Liver (tissue), 3 donors: Measurements from ENCODE around the gene PPP1R16B.

Experiments
- EGR1 ChIP-seq, 2 donors: IDR thresholded peaks; 2 replicates each; pipeline ENCODE4 v1.6.1; 2016 to 2018; ENCODE audit warnings: antibody characterized with exemption in 2 of 2, low read depth in 2 of 2
- GABPA ChIP-seq, 2 donors: IDR thresholded peaks in 1 of 2; conservative IDR thresholded peaks in 1 of 2; 2 replicates each; pipeline ENCODE4 v1.6.1; 2016; ENCODE audit warnings: antibody characterized with exemption in 2 of 2, mild to moderate bottlenecking in 1 of 2, moderate library complexity in 1 of 2
- HNF4G ChIP-seq: IDR thresholded peaks from 2 replicates; pipeline ENCODE4 v1.6.1; 2016; ENCODE audit warnings: antibody characterized with exemption
- TAF1 ChIP-seq: conservative IDR thresholded peaks from 2 replicates; pipeline ENCODE4 v1.6.1; 2016; ENCODE audit warnings: antibody characterized with exemption, mild to moderate bottlenecking
- TF ChIP-seq, protein P1 (sequence below): IDR thresholded peaks from 2 replicates; pipeline ENCODE4 v1.6.1; 2016; ENCODE audit warnings: antibody characterized with exemption, mild to moderate bottlenecking
- TF ChIP-seq, protein P2 (sequence below): fragments of 150-350 bp; IDR thresholded peaks from 2 replicates; pipeline ENCODE4 v1.5.1; 2017; ENCODE audit warnings: improper control_type of control experiment, low read depth, low read length; ENCODE audit not compliant: missing input control
- TF ChIP-seq, protein P3 (sequence below): IDR thresholded peaks from 2 replicates; pipeline ENCODE4 v1.6.1; 2016; ENCODE audit warnings: antibody characterized with exemption
- TF ChIP-seq, protein P4 (sequence below): IDR thresholded peaks from 2 replicates; pipeline ENCODE4 v1.6.1; 2016; ENCODE audit warnings: antibody characterized with exemption
- donor health status: healthy.
- donor health status: healthy.

DNA sequence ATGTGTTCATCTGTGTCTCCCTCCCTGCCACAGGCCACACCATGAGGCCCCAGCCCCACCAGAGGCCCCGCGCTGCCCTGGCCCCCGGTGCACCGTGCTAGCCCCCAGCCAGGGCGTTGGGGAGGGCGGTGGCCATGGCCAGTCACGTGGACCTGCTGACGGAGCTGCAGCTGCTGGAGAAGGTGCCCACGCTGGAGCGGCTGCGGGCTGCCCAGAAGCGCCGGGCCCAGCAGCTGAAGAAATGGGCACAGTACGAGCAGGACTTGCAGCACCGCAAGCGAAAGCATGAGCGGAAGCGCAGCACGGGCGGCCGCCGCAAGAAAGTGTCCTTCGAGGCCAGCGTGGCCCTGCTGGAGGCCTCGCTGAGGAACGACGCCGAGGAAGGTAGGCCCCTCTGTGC, 30.3 kb downstream of the PPP1R16B start:
- TF ChIP-seq, protein P1, sequence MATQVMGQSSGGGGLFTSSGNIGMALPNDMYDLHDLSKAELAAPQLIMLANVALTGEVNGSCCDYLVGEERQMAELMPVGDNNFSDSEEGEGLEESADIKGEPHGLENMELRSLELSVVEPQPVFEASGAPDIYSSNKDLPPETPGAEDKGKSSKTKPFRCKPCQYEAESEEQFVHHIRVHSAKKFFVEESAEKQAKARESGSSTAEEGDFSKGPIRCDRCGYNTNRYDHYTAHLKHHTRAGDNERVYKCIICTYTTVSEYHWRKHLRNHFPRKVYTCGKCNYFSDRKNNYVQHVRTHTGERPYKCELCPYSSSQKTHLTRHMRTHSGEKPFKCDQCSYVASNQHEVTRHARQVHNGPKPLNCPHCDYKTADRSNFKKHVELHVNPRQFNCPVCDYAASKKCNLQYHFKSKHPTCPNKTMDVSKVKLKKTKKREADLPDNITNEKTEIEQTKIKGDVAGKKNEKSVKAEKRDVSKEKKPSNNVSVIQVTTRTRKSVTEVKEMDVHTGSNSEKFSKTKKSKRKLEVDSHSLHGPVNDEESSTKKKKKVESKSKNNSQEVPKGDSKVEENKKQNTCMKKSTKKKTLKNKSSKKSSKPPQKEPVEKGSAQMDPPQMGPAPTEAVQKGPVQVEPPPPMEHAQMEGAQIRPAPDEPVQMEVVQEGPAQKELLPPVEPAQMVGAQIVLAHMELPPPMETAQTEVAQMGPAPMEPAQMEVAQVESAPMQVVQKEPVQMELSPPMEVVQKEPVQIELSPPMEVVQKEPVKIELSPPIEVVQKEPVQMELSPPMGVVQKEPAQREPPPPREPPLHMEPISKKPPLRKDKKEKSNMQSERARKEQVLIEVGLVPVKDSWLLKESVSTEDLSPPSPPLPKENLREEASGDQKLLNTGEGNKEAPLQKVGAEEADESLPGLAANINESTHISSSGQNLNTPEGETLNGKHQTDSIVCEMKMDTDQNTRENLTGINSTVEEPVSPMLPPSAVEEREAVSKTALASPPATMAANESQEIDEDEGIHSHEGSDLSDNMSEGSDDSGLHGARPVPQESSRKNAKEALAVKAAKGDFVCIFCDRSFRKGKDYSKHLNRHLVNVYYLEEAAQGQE = no peak
- TF ChIP-seq TAF1 = no peak
- TF ChIP-seq, protein P2, sequence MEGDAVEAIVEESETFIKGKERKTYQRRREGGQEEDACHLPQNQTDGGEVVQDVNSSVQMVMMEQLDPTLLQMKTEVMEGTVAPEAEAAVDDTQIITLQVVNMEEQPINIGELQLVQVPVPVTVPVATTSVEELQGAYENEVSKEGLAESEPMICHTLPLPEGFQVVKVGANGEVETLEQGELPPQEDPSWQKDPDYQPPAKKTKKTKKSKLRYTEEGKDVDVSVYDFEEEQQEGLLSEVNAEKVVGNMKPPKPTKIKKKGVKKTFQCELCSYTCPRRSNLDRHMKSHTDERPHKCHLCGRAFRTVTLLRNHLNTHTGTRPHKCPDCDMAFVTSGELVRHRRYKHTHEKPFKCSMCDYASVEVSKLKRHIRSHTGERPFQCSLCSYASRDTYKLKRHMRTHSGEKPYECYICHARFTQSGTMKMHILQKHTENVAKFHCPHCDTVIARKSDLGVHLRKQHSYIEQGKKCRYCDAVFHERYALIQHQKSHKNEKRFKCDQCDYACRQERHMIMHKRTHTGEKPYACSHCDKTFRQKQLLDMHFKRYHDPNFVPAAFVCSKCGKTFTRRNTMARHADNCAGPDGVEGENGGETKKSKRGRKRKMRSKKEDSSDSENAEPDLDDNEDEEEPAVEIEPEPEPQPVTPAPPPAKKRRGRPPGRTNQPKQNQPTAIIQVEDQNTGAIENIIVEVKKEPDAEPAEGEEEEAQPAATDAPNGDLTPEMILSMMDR = no peak
- TF ChIP-seq HNF4G = no peak
- TF ChIP-seq GABPA (IDR thresholded peaks at IDR 0.05 in 1 of 2, conservative IDR thresholded peaks at IDR 0.05 in 1 of 2) = no peak
- TF ChIP-seq, protein P3, sequence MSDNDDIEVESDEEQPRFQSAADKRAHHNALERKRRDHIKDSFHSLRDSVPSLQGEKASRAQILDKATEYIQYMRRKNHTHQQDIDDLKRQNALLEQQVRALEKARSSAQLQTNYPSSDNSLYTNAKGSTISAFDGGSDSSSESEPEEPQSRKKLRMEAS = no peak
- no peak for TF ChIP-seq EGR1 (IDR thresholded peaks at IDR 0.05; ENCODE audit: low read depth in 2 of 2)
- TF ChIP-seq, protein P4, sequence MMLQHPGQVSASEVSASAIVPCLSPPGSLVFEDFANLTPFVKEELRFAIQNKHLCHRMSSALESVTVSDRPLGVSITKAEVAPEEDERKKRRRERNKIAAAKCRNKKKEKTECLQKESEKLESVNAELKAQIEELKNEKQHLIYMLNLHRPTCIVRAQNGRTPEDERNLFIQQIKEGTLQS = no peak
